Glutamatergic neuron (in vitro differentiated cells): ENCODE results near the gene G2E3. TPM values are rescaled to one million over a fixed set of nuclear protein-coding genes. Genes with fewer than 3 reads are reported as not detected.

Experiments
- DNase-seq: peaks from one replicate; pipeline ENCODE4 v3.0.0; 2022
- H3K27ac Mint-ChIP-seq: one replicate; pipeline ENCODE4 v1.8.0; 2020; ENCODE audit warnings: mild to moderate bottlenecking, mixed read lengths, inconsistent platforms; ENCODE audit not compliant: unreplicated experiment
- H3K27me3 Mint-ChIP-seq: one replicate; pipeline ENCODE4 v1.8.0; 2020; ENCODE audit warnings: mild to moderate bottlenecking, moderate library complexity, mixed read lengths, inconsistent platforms; ENCODE audit not compliant: unreplicated experiment
- H3K36me3 Mint-ChIP-seq: one replicate; pipeline ENCODE4 v1.8.0; 2020; ENCODE audit warnings: mild to moderate bottlenecking, mixed read lengths, inconsistent platforms; ENCODE audit not compliant: unreplicated experiment
- H3K4me1 Mint-ChIP-seq: one replicate; pipeline ENCODE4 v1.8.0; 2020; ENCODE audit warnings: mild to moderate bottlenecking, low read depth, mixed read lengths, inconsistent platforms; ENCODE audit not compliant: unreplicated experiment
- H3K4me3 Mint-ChIP-seq: one replicate; pipeline ENCODE4 v1.8.0; 2020; ENCODE audit warnings: mild to moderate bottlenecking, mixed read lengths, inconsistent platforms; ENCODE audit not compliant: unreplicated experiment
- H3K9me3 Mint-ChIP-seq: one replicate; pipeline ENCODE4 v1.8.0; 2020; ENCODE audit warnings: mild to moderate bottlenecking, moderate library complexity, mixed read lengths, inconsistent platforms; ENCODE audit not compliant: unreplicated experiment
- CTCF ChIP-seq: fragments of 200-600 bp; sonication (generic); IDR thresholded peaks from one replicate; pipeline ENCODE4 v1.5.0; 2021; ENCODE audit not compliant: partially characterized antibody, unreplicated experiment
- long read RNA-seq: library from polyadenylated mRNA; unstranded; transcript quantifications from one replicate; pipeline ENCODE4 v2.0.0, GENCODE V29; 2020; ENCODE audit not compliant: unreplicated experiment
- total RNA-seq: library from RNA; stranded (reverse); fragmentation: NEBNext Ultra II Directional; extraction: Animal tissue kit (Norgen Biotek cat#: 25700); gene quantifications from one replicate; pipeline ENCODE4 v1.2.1, GENCODE V29; 2021; ENCODE audit not compliant: unreplicated experiment

G2E3 gene
- total RNA-seq, result 31.4 TPM
- long read RNA-seq, full-length matches to known transcripts, result 2 of 5 reads
- long read RNA-seq, partial matches to known transcripts, result 2 of 5 reads
- long read RNA-seq, other reads (novel, unspliced or antisense), result 1 of 5 reads

DNA sequence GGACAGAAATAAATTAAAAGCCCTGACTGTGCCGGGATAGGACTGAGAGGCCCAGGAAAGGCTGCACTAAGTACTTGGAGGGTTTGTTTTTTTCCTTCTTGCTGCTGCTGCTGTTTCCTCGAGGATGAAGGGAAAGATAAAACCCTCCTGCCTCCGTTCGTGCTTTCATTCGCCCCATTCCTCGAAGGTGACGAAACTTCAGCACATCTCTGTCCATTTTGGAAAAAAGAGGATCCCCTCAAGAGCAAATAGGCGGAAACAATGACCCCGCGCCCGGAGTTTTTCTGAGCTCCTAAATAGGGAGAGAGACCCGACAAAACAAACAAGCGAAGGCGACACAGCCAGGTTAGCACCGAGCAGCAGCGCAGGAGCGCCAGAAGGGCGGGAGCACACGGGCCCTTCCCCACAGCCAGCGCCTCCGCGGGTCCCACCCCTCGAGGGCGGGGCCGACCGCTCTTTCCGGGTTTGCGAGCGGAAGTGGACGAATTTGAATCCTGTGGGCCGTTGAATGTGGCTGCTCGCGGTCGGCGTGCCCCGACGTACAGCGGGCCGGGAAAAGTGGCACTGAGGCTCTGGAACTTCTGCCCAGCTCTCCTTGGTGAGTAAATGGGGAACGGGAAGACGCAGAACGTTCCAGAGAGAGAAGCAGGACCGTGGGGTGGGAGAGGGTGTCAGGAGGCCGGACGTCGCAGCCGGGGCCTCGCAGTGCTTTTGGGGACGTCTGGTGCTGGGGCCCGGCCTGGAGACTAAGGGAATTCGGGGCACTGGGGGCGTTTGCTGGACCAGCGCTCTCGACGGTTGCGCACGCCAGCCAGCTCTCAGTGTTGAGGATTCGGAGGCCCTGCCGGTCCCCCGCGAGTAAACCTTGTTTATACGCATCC, at the start of gene G2E3:
Gene G2E3, plus strand, starts transcription at position 484 of the 881 bp plus-strand sequence. CDS start 21,922 bp downstream, outside the sequence.
- peak within 1 kb of the TSS; percentile 99 for H3K4me3 Mint-ChIP-seq
- H3K27ac Mint-ChIP-seq, result peak within 1 kb of the TSS; percentile 95
- peaks cover 12% of the 10 kb centered on the region for H3K4me1 Mint-ChIP-seq
- peaks cover 2% of the 10 kb centered on the region for H3K27me3 Mint-ChIP-seq
- H3K9me3 Mint-ChIP-seq, result no peaks in the 10 kb centered on the region
- DNase-seq, result peak; percentile 92
- TF ChIP-seq CTCF, result no peak
- H3K36me3 Mint-ChIP-seq, result no peaks in the 10 kb centered on the region

DNA sequence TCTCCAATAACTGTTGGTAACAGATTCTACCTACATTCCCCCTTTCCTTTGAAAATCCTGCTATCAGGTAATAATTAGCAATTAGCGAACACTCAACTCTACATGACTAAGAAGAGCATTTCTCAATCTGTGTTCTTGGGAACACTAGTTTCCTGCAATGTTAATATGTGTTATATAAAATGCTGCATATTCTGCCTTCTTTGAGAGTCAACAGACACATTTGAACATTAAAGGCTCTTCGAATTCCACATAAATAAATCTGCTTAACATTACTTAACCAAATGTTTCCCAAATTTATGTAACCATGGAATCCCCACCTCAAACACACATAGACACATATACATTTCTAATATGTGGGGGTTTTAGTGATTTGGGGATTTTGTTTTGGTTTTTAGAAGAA, 41.2 kb upstream of the G2E3 start:
- Mint-ChIP-seq H3K27ac (no peak overlapping the region), H3K9me3 (no peaks in the 10 kb centered on the region), H3K36me3 (no peaks in the 10 kb centered on the region), H3K27me3 (no peaks in the 10 kb centered on the region), H3K4me3 (no peak overlapping the region), H3K4me1 (peaks cover 2% of the 10 kb centered on the region)
- DNase-seq, result no peak
- no peak for TF ChIP-seq CTCF

DNA sequence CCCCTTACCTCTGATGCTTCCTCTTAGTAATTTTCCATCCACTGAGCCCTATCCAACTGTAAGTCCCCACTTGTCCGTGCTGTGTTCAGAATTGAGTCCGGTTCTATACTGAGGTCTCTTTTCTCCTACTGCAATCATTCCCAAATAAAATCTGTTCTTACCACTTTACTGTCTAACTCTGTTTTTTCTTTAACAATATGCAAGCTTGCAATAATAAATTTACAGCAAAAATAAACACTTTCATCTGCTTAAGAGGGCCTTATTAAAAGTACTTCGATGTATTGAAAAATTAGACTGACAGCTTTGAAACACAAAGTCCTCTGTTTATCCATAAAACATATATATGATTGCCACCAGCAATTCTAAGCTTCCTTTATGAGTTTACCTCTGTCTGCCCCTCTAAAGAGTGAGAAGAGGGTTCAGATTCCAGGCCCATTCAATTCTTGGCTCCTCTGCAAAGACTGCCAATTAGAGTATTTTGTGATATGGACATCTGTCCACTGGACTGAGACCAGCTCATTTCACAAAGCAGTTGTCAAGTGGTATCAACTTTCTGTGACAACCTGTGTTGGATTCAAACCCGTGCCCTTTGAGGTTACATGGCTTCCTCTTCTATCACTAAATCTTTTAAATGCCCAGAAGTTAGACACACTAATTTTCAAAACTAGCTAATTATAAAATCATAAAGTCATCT, 39.9 kb upstream of the G2E3 start:
- no peak for DNase-seq
- H3K27me3 Mint-ChIP-seq, result no peaks in the 10 kb centered on the region
- peaks cover 2% of the 10 kb centered on the region for H3K4me1 Mint-ChIP-seq
- no peaks in the 10 kb centered on the region for H3K9me3 Mint-ChIP-seq
- no peak overlapping the region for H3K27ac Mint-ChIP-seq
- no peak overlapping the region for H3K4me3 Mint-ChIP-seq
- no peaks in the 10 kb centered on the region for H3K36me3 Mint-ChIP-seq
- TF ChIP-seq CTCF, result no peak

GRCh38 chr14:30519961-30520360, 39.0 kb upstream of the G2E3 start:
- no peak for TF ChIP-seq CTCF
- Mint-ChIP-seq H3K27me3 (no peaks in the 10 kb centered on the region), H3K4me1 (peaks cover 2% of the 10 kb centered on the region), H3K27ac (no peak overlapping the region), H3K36me3 (no peaks in the 10 kb centered on the region), H3K4me3 (no peak overlapping the region), H3K9me3 (no peaks in the 10 kb centered on the region)
- DNase-seq, result no peak

GRCh38 chr14:30520536-30520935, 38.4 kb upstream of the G2E3 start:
- Mint-ChIP-seq H3K9me3 (no peaks in the 10 kb centered on the region), H3K4me3 (no peak overlapping the region), H3K27ac (no peak overlapping the region), H3K4me1 (peaks cover 3% of the 10 kb centered on the region), H3K36me3 (no peaks in the 10 kb centered on the region), H3K27me3 (no peaks in the 10 kb centered on the region)
- TF ChIP-seq CTCF, result no peak
- no peak for DNase-seq
